ENCODE results near the gene ABCG2.
"Not testable (repeated sequence)": the region's sequence is repeated elsewhere in the genome, so short reads cannot be mapped to it uniquely, and the experiment has no call there.

DNA sequence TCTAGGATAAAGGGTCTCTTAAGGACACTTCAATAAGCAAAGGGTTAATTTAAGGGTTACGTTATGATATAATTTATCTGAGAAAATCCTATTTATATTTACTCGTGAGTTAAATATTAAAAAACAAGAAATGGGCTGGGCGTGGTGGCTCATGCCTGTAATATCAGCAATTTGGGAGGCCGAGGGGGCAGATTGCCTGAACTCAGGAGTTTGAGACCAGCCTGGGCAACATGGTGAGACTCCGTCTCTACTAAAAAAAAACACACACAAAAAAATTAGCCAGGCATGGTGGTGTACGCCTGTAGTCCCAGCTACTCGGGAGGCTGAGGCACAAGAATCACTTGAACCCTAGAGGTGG is 50.4 kb downstream of the ABCG2 start:
- TF ChIP-seq POLR2A (IDR thresholded peaks at IDR 0.05) = not testable (repeated sequence)
- TF ChIP-seq, protein P1, sequence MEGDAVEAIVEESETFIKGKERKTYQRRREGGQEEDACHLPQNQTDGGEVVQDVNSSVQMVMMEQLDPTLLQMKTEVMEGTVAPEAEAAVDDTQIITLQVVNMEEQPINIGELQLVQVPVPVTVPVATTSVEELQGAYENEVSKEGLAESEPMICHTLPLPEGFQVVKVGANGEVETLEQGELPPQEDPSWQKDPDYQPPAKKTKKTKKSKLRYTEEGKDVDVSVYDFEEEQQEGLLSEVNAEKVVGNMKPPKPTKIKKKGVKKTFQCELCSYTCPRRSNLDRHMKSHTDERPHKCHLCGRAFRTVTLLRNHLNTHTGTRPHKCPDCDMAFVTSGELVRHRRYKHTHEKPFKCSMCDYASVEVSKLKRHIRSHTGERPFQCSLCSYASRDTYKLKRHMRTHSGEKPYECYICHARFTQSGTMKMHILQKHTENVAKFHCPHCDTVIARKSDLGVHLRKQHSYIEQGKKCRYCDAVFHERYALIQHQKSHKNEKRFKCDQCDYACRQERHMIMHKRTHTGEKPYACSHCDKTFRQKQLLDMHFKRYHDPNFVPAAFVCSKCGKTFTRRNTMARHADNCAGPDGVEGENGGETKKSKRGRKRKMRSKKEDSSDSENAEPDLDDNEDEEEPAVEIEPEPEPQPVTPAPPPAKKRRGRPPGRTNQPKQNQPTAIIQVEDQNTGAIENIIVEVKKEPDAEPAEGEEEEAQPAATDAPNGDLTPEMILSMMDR (IDR thresholded peaks at IDR 0.05) = not testable (repeated sequence)

Measured in testis (tissue), 2 donors.